GM12864 (cell line): Measurements from ENCODE around the gene KCNF1.

Experiments used
- DNase-seq: peaks from one replicate; pipeline ENCODE4 v3.0.0-alpha.2; 2011; ENCODE audit warnings: low read depth
- H3K4me3 ChIP-seq: 2 replicates; pipeline ENCODE4 v1.5.1; 2011; ENCODE audit warnings: mild to moderate bottlenecking, low read depth, low read length, control low read depth
- TF ChIP-seq, protein P1 (sequence below): IDR thresholded peaks from 2 replicates; pipeline ENCODE4 v1.5.1; 2011; ENCODE audit warnings: low read depth, mild to moderate bottlenecking, moderate library complexity, low read length, control low read depth, inconsistent platforms; ENCODE audit errors: missing control alignments

Gene KCNF1

DNA sequence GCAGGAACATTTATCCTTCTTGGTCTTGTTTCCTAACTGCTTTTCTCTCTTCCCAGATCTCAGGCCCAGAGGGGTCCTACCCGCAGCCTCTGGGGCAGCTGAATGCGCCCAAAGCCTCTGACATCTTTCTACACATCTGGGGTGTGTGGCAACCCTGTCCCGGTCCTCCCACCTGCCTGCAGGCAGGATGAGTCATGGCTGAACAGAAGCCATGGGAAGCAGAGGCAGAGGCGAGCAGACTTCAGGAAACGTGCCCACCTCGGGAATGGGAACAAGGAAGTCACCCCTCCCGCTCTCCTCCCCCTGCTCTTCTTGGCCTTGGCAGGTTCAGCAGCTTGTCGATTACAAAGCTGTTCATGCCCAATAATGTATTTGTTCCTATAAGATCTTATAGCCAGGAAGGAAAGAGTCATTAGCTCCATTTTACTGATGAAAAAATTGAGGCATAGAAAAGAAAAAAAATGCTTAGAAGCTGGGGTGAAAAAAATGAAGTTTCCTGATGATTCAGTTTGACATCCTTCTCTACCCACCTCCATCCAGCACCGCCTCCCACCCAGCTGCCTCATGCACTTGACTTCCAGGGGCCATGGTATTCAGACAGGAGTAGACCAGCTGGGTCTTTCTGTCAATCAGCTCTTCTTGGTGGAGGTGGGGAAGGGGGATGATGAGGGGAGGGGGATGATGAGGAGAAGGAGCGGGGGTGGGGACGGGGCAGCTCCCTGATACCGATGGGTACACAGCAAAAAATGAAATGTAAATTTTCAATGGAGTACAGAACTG, 10.4 kb upstream of the KCNF1 start:
- TF ChIP-seq, protein P1, sequence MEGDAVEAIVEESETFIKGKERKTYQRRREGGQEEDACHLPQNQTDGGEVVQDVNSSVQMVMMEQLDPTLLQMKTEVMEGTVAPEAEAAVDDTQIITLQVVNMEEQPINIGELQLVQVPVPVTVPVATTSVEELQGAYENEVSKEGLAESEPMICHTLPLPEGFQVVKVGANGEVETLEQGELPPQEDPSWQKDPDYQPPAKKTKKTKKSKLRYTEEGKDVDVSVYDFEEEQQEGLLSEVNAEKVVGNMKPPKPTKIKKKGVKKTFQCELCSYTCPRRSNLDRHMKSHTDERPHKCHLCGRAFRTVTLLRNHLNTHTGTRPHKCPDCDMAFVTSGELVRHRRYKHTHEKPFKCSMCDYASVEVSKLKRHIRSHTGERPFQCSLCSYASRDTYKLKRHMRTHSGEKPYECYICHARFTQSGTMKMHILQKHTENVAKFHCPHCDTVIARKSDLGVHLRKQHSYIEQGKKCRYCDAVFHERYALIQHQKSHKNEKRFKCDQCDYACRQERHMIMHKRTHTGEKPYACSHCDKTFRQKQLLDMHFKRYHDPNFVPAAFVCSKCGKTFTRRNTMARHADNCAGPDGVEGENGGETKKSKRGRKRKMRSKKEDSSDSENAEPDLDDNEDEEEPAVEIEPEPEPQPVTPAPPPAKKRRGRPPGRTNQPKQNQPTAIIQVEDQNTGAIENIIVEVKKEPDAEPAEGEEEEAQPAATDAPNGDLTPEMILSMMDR = no peak
- DNase-seq = no peak
- H3K4me3 ChIP-seq = no peak overlapping the region

DNA sequence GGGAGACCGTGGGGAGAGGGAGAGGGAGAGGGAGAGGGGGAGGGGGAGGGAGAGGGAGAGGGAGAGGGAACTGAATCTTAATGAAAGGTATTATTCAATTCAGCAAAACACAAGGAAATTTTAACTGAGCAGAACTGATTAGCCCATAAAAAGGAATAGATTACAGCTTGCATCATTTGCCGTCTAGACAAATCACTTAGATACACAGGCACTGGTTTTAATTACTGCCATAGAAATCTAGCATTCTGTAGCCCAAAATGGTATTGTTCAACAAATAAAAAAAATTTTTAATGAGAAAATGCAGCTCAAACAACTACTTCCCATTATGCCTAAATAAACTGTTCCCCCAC, 7.9 kb upstream of the KCNF1 start:
- no peak for DNase-seq
- TF ChIP-seq, protein P1 = no peak
- H3K4me3 ChIP-seq = no peak overlapping the region

DNA sequence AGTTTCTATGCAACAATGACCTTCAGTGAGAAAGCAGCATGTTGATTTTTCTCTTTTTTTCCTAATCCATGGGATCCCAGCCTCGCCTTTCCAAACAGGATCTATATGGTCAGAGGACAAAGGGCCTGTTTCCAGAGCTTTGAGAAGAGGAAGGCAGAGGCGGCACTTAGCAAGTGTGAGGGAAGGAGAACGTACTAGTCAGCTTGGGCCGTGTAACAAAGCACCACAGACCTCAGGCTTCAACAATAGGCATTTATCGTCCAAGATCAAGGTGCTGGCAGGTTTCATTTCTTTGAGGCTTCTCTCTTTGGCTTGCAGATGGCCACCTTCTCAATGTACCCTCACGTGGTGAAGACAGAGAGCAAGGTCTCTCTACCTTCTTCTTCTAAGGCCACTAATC, 7.3 kb upstream of the KCNF1 start:
- no peak overlapping the region for H3K4me3 ChIP-seq
- no peak for DNase-seq
- TF ChIP-seq, protein P1 = no peak

DNA sequence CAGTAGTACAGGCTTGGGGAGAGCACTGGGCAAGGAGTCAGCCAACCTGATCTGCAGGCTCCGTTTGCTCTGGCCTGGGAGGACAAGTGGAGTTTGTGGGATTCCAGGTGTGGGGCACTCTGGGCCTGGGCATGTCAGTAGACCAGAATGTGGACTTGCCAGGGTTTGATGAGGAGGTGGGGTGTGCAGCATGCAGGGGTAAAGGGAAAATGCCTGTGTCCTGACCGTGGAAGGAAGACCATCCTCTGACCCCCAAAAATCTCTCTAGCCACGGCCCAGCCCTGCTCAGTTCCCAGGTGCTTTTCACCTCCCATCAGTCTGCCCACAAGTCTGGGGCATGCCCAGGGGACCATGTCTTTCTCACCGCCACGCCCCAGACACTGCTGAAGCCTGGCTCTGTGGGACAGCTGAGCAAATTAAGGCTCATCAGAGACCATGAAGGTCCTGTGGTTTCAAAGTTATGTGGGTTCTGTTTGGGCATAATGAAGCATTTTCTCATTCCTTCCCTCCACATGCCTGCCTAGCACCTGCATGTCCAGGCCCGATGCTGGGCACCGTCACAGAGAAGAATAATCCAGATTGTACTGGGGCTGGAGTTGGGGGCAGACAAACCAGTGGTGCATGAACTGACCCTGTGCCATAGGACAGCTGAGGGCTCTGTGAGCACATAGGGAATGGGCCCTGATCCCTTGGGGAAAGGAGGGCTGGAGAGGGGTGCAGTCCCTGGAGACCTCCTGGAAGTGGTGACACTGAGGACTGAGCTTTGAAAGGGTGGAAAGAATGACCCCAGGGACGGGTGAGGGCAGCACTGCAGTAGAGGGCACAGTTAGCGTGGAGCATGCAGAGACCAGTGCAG, 6.5 kb upstream of the KCNF1 start:
- DNase-seq = no peak
- TF ChIP-seq, protein P1 = no peak

DNA sequence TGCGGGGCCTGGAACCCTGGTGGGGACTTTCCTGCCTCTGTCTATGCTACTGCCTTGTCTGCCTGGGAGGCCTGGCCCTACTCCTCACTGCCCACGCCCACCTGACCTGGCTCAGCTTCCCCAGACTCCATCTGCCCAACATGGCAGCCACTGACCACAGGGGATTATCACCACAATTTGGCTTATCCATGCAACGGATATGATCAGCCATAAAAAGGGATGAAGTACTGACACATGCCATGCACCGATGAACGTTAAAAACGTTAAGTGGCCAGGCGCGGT, 5.9 kb upstream of the KCNF1 start:
- no peak overlapping the region for H3K4me3 ChIP-seq
- TF ChIP-seq, protein P1 = no peak
- DNase-seq = no peak

More for the DNA sequence above, 6.5 kb upstream of the KCNF1 start:
- H3K4me3 ChIP-seq = no peak overlapping the region

DNA sequence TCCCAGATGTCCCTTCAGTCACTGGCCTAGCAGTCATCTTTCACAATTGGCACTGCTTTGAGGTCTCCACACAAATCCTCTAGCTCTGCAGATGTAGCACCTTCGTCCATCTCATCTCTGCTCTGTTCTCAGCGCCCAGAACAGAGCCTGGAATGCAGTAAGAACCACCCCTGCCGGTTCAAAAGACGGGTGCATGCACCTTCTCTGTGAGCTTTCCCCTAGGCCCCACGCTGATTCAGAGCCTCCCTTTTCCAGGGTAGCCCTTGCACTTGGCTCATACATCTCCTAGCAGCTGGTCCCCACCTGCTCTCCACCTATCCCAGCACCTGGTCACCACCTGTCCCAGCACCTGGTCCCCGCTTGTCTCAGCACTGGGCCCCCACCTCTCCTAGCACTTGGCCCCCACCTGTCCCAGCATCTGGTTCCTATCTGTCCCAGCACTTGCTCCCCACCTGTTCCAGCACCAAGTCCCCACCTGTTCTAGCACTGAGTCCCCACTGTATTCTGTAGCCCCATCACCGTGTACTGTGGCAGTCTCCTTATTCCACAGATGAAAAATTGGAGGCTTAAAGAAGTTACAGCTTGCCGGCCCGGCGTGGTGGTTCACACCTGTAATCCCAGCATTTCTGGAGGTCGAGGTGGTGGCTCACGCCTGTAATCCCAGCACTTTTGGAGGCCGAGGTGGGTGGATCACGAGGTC, 4.7 kb upstream of the KCNF1 start:
- no peak for DNase-seq
- TF ChIP-seq, protein P1 = no peak
- H3K4me3 ChIP-seq = no peak overlapping the region
